NCI-H1092 treated with DMSO at 0.1 percent for 48 hours (cell line): Measurements from ENCODE around the gene DLG2.
A peak's percentile ranks its signal among the peaks of the same experiment; 100 is the strongest.

ENCODE experiments used
- DNase-seq: peaks from one replicate; lab custom pipeline; 2025; lab: John Stamatoyannopoulos, UW

DLG2 gene

GRCh38 chr11:83845797-83846196 is 1781.3 kb downstream of the DLG2 start:
- DNase-seq: no peak

GRCh38 chr11:83840326-83840725 is 1786.8 kb downstream of the DLG2 start:
- no peak for DNase-seq

- peak; percentile 40 for DNase-seq
These were observed 1790.1 kb downstream of the DLG2 start for GRCh38 chr11:83836883-83837654.

GRCh38 chr11:83836065-83836464 is 1791.1 kb downstream of the DLG2 start:
- no peak for DNase-seq

GRCh38 chr11:83835423-83835822 is 1791.7 kb downstream of the DLG2 start:
- no peak for DNase-seq

- no peak for DNase-seq
These were observed 1795.2 kb downstream of the DLG2 start for GRCh38 chr11:83831929-83832328.

GRCh38 chr11:83827940-83828554 is 1799.1 kb downstream of the DLG2 start:
- DNase-seq: peak; percentile 30

- DNase-seq: no peak
These were observed 1799.6 kb downstream of the DLG2 start for GRCh38 chr11:83827520-83827919.

GRCh38 chr11:83826078-83826477 is 1801.1 kb downstream of the DLG2 start:
- DNase-seq: no peak

GRCh38 chr11:83823461-83824025 is 1803.6 kb downstream of the DLG2 start:
- DNase-seq: no peak

- peak; percentile 28 for DNase-seq
These were observed 1807.1 kb downstream of the DLG2 start for GRCh38 chr11:83819931-83820549.

- DNase-seq: no peak
These were observed 1808.8 kb downstream of the DLG2 start for GRCh38 chr11:83818349-83818748.

- peak; percentile 10 for DNase-seq
These were observed 1810.5 kb downstream of the DLG2 start for GRCh38 chr11:83816572-83817187.

GRCh38 chr11:83815736-83816135 is 1811.4 kb downstream of the DLG2 start:
- no peak for DNase-seq

GRCh38 chr11:83813296-83813695 is 1813.8 kb downstream of the DLG2 start:
- no peak for DNase-seq

GRCh38 chr11:83809274-83809673 is 1817.9 kb downstream of the DLG2 start:
- no peak for DNase-seq

GRCh38 chr11:83801799-83802198 is 1825.3 kb downstream of the DLG2 start:
- no peak for DNase-seq

- no peak for DNase-seq
These were observed 1833.8 kb downstream of the DLG2 start for GRCh38 chr11:83793310-83793709.

- no peak for DNase-seq
These were observed 1835.6 kb downstream of the DLG2 start for GRCh38 chr11:83791557-83791956.

GRCh38 chr11:83785942-83786341 is 1841.2 kb downstream of the DLG2 start:
- no peak for DNase-seq

GRCh38 chr11:83784419-83784818 is 1842.7 kb downstream of the DLG2 start:
- no peak for DNase-seq

- no peak for DNase-seq
These were observed 1844.8 kb downstream of the DLG2 start for GRCh38 chr11:83782329-83782728.
